ENCODE measurements around the gene ANKRD35.
"Not testable (repeated sequence)": the region's sequence is repeated elsewhere in the genome, so short reads cannot be mapped to it uniquely, and the experiment has no call there.

The ANKRD35 gene

GRCh38 chr1:145885738-145886287, at the start of gene ANKRD35:
TSS of gene ANKRD35 (minus strand) at chr1:145885866. CDS start at chr1:145885758, 108 bp downstream.
- peak within 1 kb of the TSS; percentile 24; the same call in 1 of the 2 replicates for H3K9ac ChIP-seq (ENCODE audit: low read length)
- no peaks in the 10 kb centered on the region for H3K9me2 ChIP-seq (replicated peaks; ENCODE audit: insufficient read depth, low read length)
- no peak for TF ChIP-seq CTCF (IDR thresholded peaks at IDR 0.05; ENCODE audit: insufficient read depth, low read length, poor library complexity, severe bottlenecking)
- TF ChIP-seq EZH2phosphoT487 (conservative IDR thresholded peaks at IDR 0.05; ENCODE audit: low read length): no peak
- peak within 1 kb of the TSS; percentile 83 for H3K4me3 ChIP-seq (ENCODE audit: insufficient read depth, low read length, poor library complexity, severe bottlenecking)
- H3F3A ChIP-seq (ENCODE audit: insufficient read depth): no peaks in the 10 kb centered on the region
- H2AFZ ChIP-seq (ENCODE audit: low read depth, low read length, severe bottlenecking): peak within 1 kb of the TSS; percentile 97
- peak within 1 kb of the TSS; percentile 77 for H3K4me2 ChIP-seq (ENCODE audit: low read depth, low read length, poor library complexity, severe bottlenecking)
- no peaks in the 10 kb centered on the region for H3K79me2 ChIP-seq (ENCODE audit: insufficient read depth, low read length)
- no peaks in the 10 kb centered on the region for H3K36me3 ChIP-seq (ENCODE audit: low read length)
- H4K20me1 ChIP-seq (ENCODE audit: low read depth, low read length): no peaks in the 10 kb centered on the region
- no peaks in the 10 kb centered on the region for H3K27me3 ChIP-seq (ENCODE audit: low read length)
- no peaks in the 10 kb centered on the region for H3K9me3 ChIP-seq (ENCODE audit: insufficient read depth, low read length)
- no peak within 1 kb of the TSS for H3K27ac ChIP-seq (ENCODE audit: low read depth, low read length)

- H2AFZ ChIP-seq (ENCODE audit: low read depth, low read length, severe bottlenecking); H3K79me2 ChIP-seq (ENCODE audit: insufficient read depth, low read length); H3K27me3 ChIP-seq (ENCODE audit: low read length); H3K9me3 ChIP-seq (ENCODE audit: insufficient read depth, low read length); H3K36me3 ChIP-seq (ENCODE audit: low read length); H4K20me1 ChIP-seq (ENCODE audit: low read depth, low read length); H3K4me3 ChIP-seq (ENCODE audit: insufficient read depth, low read length, poor library complexity, severe bottlenecking); H3K9me2 ChIP-seq (replicated peaks; ENCODE audit: insufficient read depth, low read length): not testable (repeated sequence)
- Histone ChIP-seq H3K4me2 (ENCODE audit: low read depth, low read length, poor library complexity, severe bottlenecking) (peak overlapping the region; percentile 51), H3K9ac (ENCODE audit: low read length) (peak overlapping the region; percentile 35; the same call in 1 of the 2 replicates), H3K27ac (ENCODE audit: low read depth, low read length) (peak overlapping the region; percentile 60), H3F3A (ENCODE audit: insufficient read depth) (peaks cover 40% of the 10 kb centered on the region)
Measured at GRCh38 chr1:145932522-145933009, 46.9 kb upstream of the ANKRD35 start.

GRCh38 chr1:145927916-145928643, 42.4 kb upstream of the ANKRD35 start:
- Histone ChIP-seq H3K36me3 (ENCODE audit: low read length) (peaks cover 9% of the 10 kb centered on the region), H3K4me2 (ENCODE audit: low read depth, low read length, poor library complexity, severe bottlenecking) (peak overlapping the region; percentile 94), H3K9me3 (ENCODE audit: insufficient read depth, low read length) (no peaks in the 10 kb centered on the region), H3K27me3 (ENCODE audit: low read length) (no peaks in the 10 kb centered on the region), H3K9ac (ENCODE audit: low read length) (peak overlapping the region; percentile 94), H3K4me3 (ENCODE audit: insufficient read depth, low read length, poor library complexity, severe bottlenecking) (peak overlapping the region; percentile 89), H3F3A (ENCODE audit: insufficient read depth) (peaks cover 38% of the 10 kb centered on the region), H2AFZ (ENCODE audit: low read depth, low read length, severe bottlenecking) (no peak overlapping the region), H4K20me1 (ENCODE audit: low read depth, low read length) (no peaks in the 10 kb centered on the region), H3K79me2 (ENCODE audit: insufficient read depth, low read length) (peaks cover 14% of the 10 kb centered on the region), H3K9me2 (replicated peaks; ENCODE audit: insufficient read depth, low read length) (no peaks in the 10 kb centered on the region), H3K27ac (ENCODE audit: low read depth, low read length) (peak overlapping the region; percentile 93)
- TF ChIP-seq EZH2phosphoT487 (conservative IDR thresholded peaks at IDR 0.05; ENCODE audit: low read length) (no peak), CTCF (IDR thresholded peaks at IDR 0.05; ENCODE audit: insufficient read depth, low read length, poor library complexity, severe bottlenecking) (no peak)
